ENCODE results near the gene CYTH1.

GRCh38 chr17:78746263-78746948 is 35.7 kb downstream of the CYTH1 start:
- TF ChIP-seq, protein P1, sequence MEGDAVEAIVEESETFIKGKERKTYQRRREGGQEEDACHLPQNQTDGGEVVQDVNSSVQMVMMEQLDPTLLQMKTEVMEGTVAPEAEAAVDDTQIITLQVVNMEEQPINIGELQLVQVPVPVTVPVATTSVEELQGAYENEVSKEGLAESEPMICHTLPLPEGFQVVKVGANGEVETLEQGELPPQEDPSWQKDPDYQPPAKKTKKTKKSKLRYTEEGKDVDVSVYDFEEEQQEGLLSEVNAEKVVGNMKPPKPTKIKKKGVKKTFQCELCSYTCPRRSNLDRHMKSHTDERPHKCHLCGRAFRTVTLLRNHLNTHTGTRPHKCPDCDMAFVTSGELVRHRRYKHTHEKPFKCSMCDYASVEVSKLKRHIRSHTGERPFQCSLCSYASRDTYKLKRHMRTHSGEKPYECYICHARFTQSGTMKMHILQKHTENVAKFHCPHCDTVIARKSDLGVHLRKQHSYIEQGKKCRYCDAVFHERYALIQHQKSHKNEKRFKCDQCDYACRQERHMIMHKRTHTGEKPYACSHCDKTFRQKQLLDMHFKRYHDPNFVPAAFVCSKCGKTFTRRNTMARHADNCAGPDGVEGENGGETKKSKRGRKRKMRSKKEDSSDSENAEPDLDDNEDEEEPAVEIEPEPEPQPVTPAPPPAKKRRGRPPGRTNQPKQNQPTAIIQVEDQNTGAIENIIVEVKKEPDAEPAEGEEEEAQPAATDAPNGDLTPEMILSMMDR (IDR thresholded peaks at IDR 0.05), result no peak
- no peak for TF ChIP-seq POLR2A (IDR thresholded peaks at IDR 0.05)
